Spleen (tissue), 13 donors: ENCODE results near the gene SPATA32. TPM values are rescaled to one million over a fixed set of nuclear protein-coding genes. Genes with fewer than 3 reads are reported as not detected.

ENCODE experiments used
- DNase-seq: peaks from one replicate; pipeline ENCODE4 v3.0.0-alpha.2; 2020
- H3K27ac ChIP-seq, 8 donors: fragments of 200-600 bp; sonication (generic) in 7 of 8; 1 replicate in 4 of 8; 2 replicates in 4 of 8; pipeline versions ENCODE4 v1.5.0 to v1.8.0; 2016 to 2021; ENCODE audit warnings: inconsistent platforms in 4 of 8, mild to moderate bottlenecking in 4 of 8, moderate library complexity in 1 of 8
- H3K27me3 ChIP-seq, 7 donors: fragments of 200-600 bp; sonication (generic) in 6 of 7; replicated peaks in 1 of 7; 1 replicate in 4 of 7; 2 replicates in 3 of 7; pipeline versions ENCODE4 v1.5.0 to v1.8.0; 2016 to 2021; ENCODE audit warnings: inconsistent platforms in 3 of 7, mild to moderate bottlenecking in 1 of 7
- H3K36me3 ChIP-seq, 6 donors: fragments of 200-600 bp; sonication (generic) in 5 of 6; 1 replicate in 4 of 6; 2 replicates in 2 of 6; pipeline versions ENCODE4 v1.5.0 to v1.8.0; 2016 to 2021; ENCODE audit warnings: inconsistent platforms in 2 of 6
- H3K4me1 ChIP-seq, 6 donors: fragments of 200-600 bp; sonication (generic) in 5 of 6; 1 replicate in 3 of 6; 2 replicates in 3 of 6; pipeline versions ENCODE4 v1.5.0 to v1.8.0; 2016 to 2021; ENCODE audit warnings: inconsistent platforms in 3 of 6
- H3K4me3 ChIP-seq, 8 donors: fragments of 200-600 bp; sonication (generic) in 7 of 8; 1 replicate in 4 of 8; 2 replicates in 4 of 8; pipeline versions ENCODE4 v1.5.0 to v1.8.0; 2016 to 2021; ENCODE audit warnings: inconsistent platforms in 4 of 8, mild to moderate bottlenecking in 4 of 8, moderate library complexity in 2 of 8
- H3K9me3 ChIP-seq, 8 donors: fragments of 200-600 bp; sonication (generic) in 7 of 8; 1 replicate in 4 of 8; 2 replicates in 4 of 8; pipeline versions ENCODE4 v1.5.0 to v1.8.0; 2016 to 2021; ENCODE audit warnings: inconsistent platforms in 4 of 8
- CTCF ChIP-seq, 11 experiments: fragments of 200-600 bp in 7 of 11; fragments of 450-650 bp in 4 of 11; sonication (generic) in 4 of 11; IDR thresholded peaks in 8 of 11; conservative IDR thresholded peaks in 3 of 11; 1 replicate in 7 of 11; 2 replicates in 4 of 11; pipeline versions ENCODE4 v1.4.0 to v1.8.0; 2016 to 2021; ENCODE audit warnings: antibody characterized with exemption in 11 of 11, inconsistent platforms in 4 of 11, mild to moderate bottlenecking in 1 of 11
- POLR2A ChIP-seq, 3 donors: fragments of 450-650 bp; IDR thresholded peaks; one replicate each; pipeline ENCODE4 v1.5.1; 2017; ENCODE audit warnings: antibody characterized with exemption in 3 of 3, mild to moderate bottlenecking in 1 of 3
- POLR2AphosphoS5 ChIP-seq, 3 donors: sonication (generic); formaldehyde crosslinking; IDR thresholded peaks; one replicate each; pipeline ENCODE4 v1.5.1; 2017; ENCODE audit warnings: antibody characterized with exemption in 3 of 3
- WGBS, 5 donors: extraction: QIAGEN DNeasy Blood & Tissue Kit in 3 of 5; methylation state at CpG; one replicate each; pipeline versions ENCODE4 v1.1.5 to v1.1.7; 2013 to 2018; 5-methylcytosine and 5-hydroxymethylcytosine counted together
- intact Hi-C: fragments of 100-400 bp; cut with DNase I; formaldehyde crosslinking; loops from one replicate; pipeline ENCODE4 v1.15.0; 2023; ENCODE audit warnings: low total_unique reads
- long read RNA-seq, 2 donors: transcript quantifications; one replicate each; lab custom pipeline, GENCODE V29; 2026
- polyA plus RNA-seq, 3 donors: library from polyadenylated mRNA; stranded (reverse); fragments of 200-250 nt; gene quantifications; one replicate each; pipeline ENCODE4 v1.2.1, GENCODE V29; 2013
- total RNA-seq, 7 donors: library from RNA; depleted of rRNA in 3 of 7; stranded (reverse); fragments of >200 nt in 3 of 7; fragmentation: NEBNext Ultra II Directional in 4 of 7; extraction: Animal tissue kit (Norgen Biotek cat#: 25700) in 4 of 7; gene quantifications; one replicate each; pipeline versions ENCODE4 v1.1.0 to v1.2.1, GENCODE V29; 2016 to 2021
- donor health status: healthy with polysubstance abuse.
- donor health status: DM: no; HTN: no; CAD: no; lungs with moderate emphysema.
- donor health status: DM: no; HTN: no; CAD: no.
- donor health status: Bipolar disorder and iron deficiency.
- donor health status: healthy.
- donor health status: DM: no; HTN: no; CAD: no.
- donor health status: DM: yes; HTN: yes; CAD: no.

The SPATA32 gene
- total RNA-seq (under 1 TPM in 1 of 7 donors, not detected in 6; 0.17 TPM), polyA plus RNA-seq (under 1 TPM in 2 of 3 donors, not detected in 1; 0.08 to 0.09 TPM)
- long read RNA-seq, donor 1 = 0 reads
- long read RNA-seq, donor 2 = 0 reads

- Histone ChIP-seq H3K27ac (peak within 1 kb of the TSS; percentile 53 to 87 (median 75)), H3K4me1 (peaks cover 0 to 36% (median 24%) of the 10 kb centered on the region in 6 donors), H3K36me3 (peaks cover 0 to 43% (median 33%) of the 10 kb centered on the region in 6 donors), H3K9me3 (no peaks in the 10 kb centered on the region), H3K27me3 (no peaks in the 10 kb centered on the region), H3K4me3 (peak within 1 kb of the TSS; percentile 57 to 88 (median 70))
- 2 to 4% (median 3%) methylated on average over 25 to 68 of the region's 68 CpGs for WGBS, 5 donors
- TF ChIP-seq POLR2A (IDR thresholded peaks at IDR 0.05) = no peak
- TF ChIP-seq POLR2AphosphoS5 (IDR thresholded peaks at IDR 0.05) = peak; percentile 46 to 84 (median 63)
- TF ChIP-seq CTCF (IDR thresholded peaks at IDR 0.05 in 8 of 11, conservative IDR thresholded peaks at IDR 0.05 in 3 of 11) = no peak
- DNase-seq = peak; percentile 95
- intact Hi-C loops = no loop called here
Measured at GRCh38 chr17:45261577-45262515, at the start of gene SPATA32. Gene SPATA32, minus strand, starts transcription at chr17:45262094. Its CDS starts 78 bp downstream, at chr17:45262016.

- Histone ChIP-seq H3K4me1 (peaks cover 71 to 100% (median 98%) of the 10 kb centered on the region in 6 donors), H3K4me3 (peak overlapping the region in 3 of 8 donors; percentile 0 to 88 (median 17)), H3K9me3 (no peaks in the 10 kb centered on the region), H3K27ac (peak overlapping the region; percentile 75 to 99 (median 94)), H3K27me3 (no peaks in the 10 kb centered on the region), H3K36me3 (peaks cover 0 to 33% (median 0%) of the 10 kb centered on the region in 6 donors)
- WGBS, 5 donors = 73 to 88% (median 78%) methylated on average over 4 of the region's 4 CpGs
- intact Hi-C loops = no loop called here
- DNase-seq = no peak
- TF ChIP-seq POLR2A (IDR thresholded peaks at IDR 0.05) = no peak
- TF ChIP-seq CTCF (IDR thresholded peaks at IDR 0.05 in 8 of 11, conservative IDR thresholded peaks at IDR 0.05 in 3 of 11) = no peak
- TF ChIP-seq POLR2AphosphoS5 (IDR thresholded peaks at IDR 0.05) = no peak
Measured at GRCh38 chr17:45311401-45311759, 49.5 kb upstream of the SPATA32 start.

GRCh38 chr17:45310380-45311324 lies 48.8 kb upstream of the SPATA32 start:
- Histone ChIP-seq H3K9me3 (no peaks in the 10 kb centered on the region), H3K27ac (peak overlapping the region; percentile 46 to 99 (median 94)), H3K36me3 (peaks cover 0 to 33% (median 0%) of the 10 kb centered on the region in 6 donors), H3K4me3 (peak overlapping the region in 1 of 8 donors; percentile 88), H3K27me3 (no peaks in the 10 kb centered on the region), H3K4me1 (peaks cover 76 to 100% (median 99%) of the 10 kb centered on the region in 6 donors)
- TF ChIP-seq POLR2AphosphoS5 (IDR thresholded peaks at IDR 0.05) (no peak), POLR2A (IDR thresholded peaks at IDR 0.05) (no peak), CTCF (IDR thresholded peaks at IDR 0.05 in 8 of 11, conservative IDR thresholded peaks at IDR 0.05 in 3 of 11) (no peak)
- DNase-seq = no peak
- 19 to 42% (median 31%) methylated on average over 3 of the region's 3 CpGs for WGBS, 5 donors
- intact Hi-C loops = no loop called here
